HepG2 (cell line): ENCODE results near the gene POLR1G. TPM values are rescaled to one million over a fixed set of nuclear protein-coding genes. Genes with fewer than 3 reads are reported as not detected.
A peak's percentile ranks its signal among the peaks of the same experiment; 100 is the strongest.

ENCODE experiments used
- DBP ChIP-seq: sonication (generic); formaldehyde crosslinking; IDR thresholded peaks from 2 replicates; pipeline ENCODE4 v1.4.0; 2020; ENCODE audit warnings: missing genetic modification reagents; ENCODE audit errors: not compliant biosample characterization
- JARID2 ChIP-seq: sonication (generic); formaldehyde crosslinking; IDR thresholded peaks from 2 replicates; pipeline ENCODE4 v1.8.1; 2023; ENCODE audit warnings: missing genetic modification reagents, inconsistent platforms; ENCODE audit not compliant: insufficient replicate concordance
- KAT8 ChIP-seq: IDR thresholded peaks from 2 replicates; pipeline ENCODE4 v1.6.1; 2016; ENCODE audit warnings: missing genetic modification reagents, missing compliant biosample characterization
- KMT2B ChIP-seq: IDR thresholded peaks from 2 replicates; pipeline ENCODE4 v1.6.1; 2016; ENCODE audit warnings: missing genetic modification reagents, missing compliant biosample characterization
- RBM39 ChIP-seq: fragments of 200-400 bp; formaldehyde crosslinking; IDR thresholded peaks from one replicate; pipeline ENCODE4 v1.6.1; 2018; ENCODE audit warnings: antibody characterized with exemption, mild to moderate bottlenecking, low read depth, low read length; ENCODE audit not compliant: poor library complexity, severe bottlenecking
- SP2 ChIP-seq: sonication (generic); formaldehyde crosslinking; IDR thresholded peaks from 2 replicates; pipeline ENCODE4 v1.5.1; 2020; ENCODE audit warnings: mild to moderate bottlenecking, missing genetic modification reagents
- TFDP2 ChIP-seq: sonication (generic); formaldehyde crosslinking; IDR thresholded peaks from 2 replicates; pipeline ENCODE4 v1.4.0; 2020; ENCODE audit warnings: missing genetic modification reagents
- ZFX ChIP-seq: sonication (generic); formaldehyde crosslinking; IDR thresholded peaks from 2 replicates; pipeline ENCODE4 v1.4.0; 2020; ENCODE audit warnings: mild to moderate bottlenecking, low read depth, missing genetic modification reagents, moderate library complexity
- ZNF614 ChIP-seq: IDR thresholded peaks from 2 replicates; pipeline ENCODE4 v1.6.1; 2018; ENCODE audit warnings: missing biosample characterization, missing genetic modification reagents, inconsistent platforms, borderline replicate concordance
- ZNF770 ChIP-seq: sonication (generic); formaldehyde crosslinking; IDR thresholded peaks from 2 replicates; pipeline ENCODE4 v1.5.0; 2020; ENCODE audit warnings: mild to moderate bottlenecking, missing genetic modification reagents
- polyA plus RNA-seq, 8 experiments: library from polyadenylated mRNA; depleted of rRNA in 3 of 8; stranded (reverse) in 7 of 8; unstranded in 1 of 8; fragments of >200 nt; fragmentation: Illumina TruSeq in 4 of 8; extraction: Trizol in 4 of 8; gene quantifications; 2 replicates each; pipeline versions ENCODE4 v1.2.1 to v1.2.3, GENCODE V29; 2011 to 2016; ENCODE audit warnings: low read depth in 4 of 8, missing spikeins in 1 of 8, mixed read lengths in 1 of 8; ENCODE audit not compliant: insufficient read depth in 1 of 8
- total RNA-seq, 5 experiments: library from RNA; depleted of rRNA; stranded (reverse); fragments of >200 nt; fragmentation: Illumina TruSeq; extraction: Trizol; gene quantifications; 2 replicates each; pipeline ENCODE4 v1.2.3, GENCODE V29; 2016; ENCODE audit warnings: low read depth in 1 of 5
- TF ChIP-seq, protein P1 (sequence below): sonication (generic); formaldehyde crosslinking; IDR thresholded peaks from 2 replicates; pipeline ENCODE4 v1.5.1; 2020; ENCODE audit warnings: missing genetic modification reagents, mild to moderate bottlenecking, borderline replicate concordance
- TF ChIP-seq, protein P2 (sequence below): sonication (generic); formaldehyde crosslinking; IDR thresholded peaks from 2 replicates; pipeline ENCODE4 v1.5.0; 2020; ENCODE audit warnings: mild to moderate bottlenecking, missing genetic modification reagents, moderate library complexity
- TF ChIP-seq, protein P3 (sequence below): IDR thresholded peaks from 2 replicates; pipeline ENCODE4 v1.6.1; 2018; ENCODE audit warnings: missing genetic modification reagents, mild to moderate bottlenecking, missing compliant biosample characterization

Gene POLR1G
- total and polyA plus RNA-seq, 2 of the 13 experiments (the other 11 are each of a cell fraction or from before 2014, with no cell fraction given) = 3.5 to 20.8 TPM

DNA sequence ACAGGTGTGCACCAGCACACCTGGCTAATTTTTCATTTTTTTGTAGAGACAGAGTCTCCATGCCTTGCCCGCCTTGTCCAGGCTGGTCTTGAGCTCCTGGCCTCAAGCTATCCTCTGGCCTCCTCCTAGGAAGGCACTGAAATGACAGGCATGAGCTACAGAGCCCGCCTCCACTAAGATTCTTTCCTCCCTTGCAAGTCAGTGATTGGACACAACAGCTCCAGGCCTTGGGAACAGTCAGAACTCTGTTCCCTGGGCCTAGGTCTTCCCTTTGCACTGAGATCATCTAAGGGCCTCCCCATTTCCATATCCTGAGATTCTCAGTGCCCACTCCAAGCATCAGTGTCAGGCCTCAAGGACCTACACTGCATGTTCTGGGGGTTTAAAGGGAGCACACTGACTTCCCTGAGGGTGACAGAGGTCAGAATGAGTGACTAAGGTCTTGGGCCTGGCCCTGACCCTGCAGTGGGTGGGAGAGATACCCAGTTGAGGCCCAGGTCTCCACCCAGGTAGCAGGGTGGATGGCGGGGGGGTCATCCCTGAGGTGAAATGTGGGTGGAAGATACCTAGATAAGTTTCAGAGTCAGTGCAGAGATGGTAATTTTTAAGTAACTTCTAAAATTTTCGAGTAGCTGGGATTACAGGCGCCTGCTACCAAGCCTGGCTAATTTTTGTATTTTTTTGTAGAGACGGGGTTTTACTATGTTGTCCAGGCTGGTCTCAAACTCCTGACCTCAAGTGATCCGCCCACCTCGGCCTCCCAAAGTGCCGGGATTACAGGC is 34.6 kb downstream of the POLR1G start (continued):
- TF ChIP-seq TFDP2 (CRISPR knock-in tag) (0 out of 2 replicates have a peak, but pooled peaks have one; percentile 21), ZNF614 (CRISPR knock-in tag) (no peak), ZFX (CRISPR knock-in tag) (peak; percentile 48), ZNF770 (CRISPR knock-in tag) (peak; percentile 45; the same call in 1 of the 2 replicates), RBM39 (no peak), KMT2B (CRISPR knock-in tag) (no peak), KAT8 (CRISPR knock-in tag) (0 out of 2 replicates have a peak, but pooled peaks have one; percentile 18), DBP (CRISPR knock-in tag) (no peak), SP2 (CRISPR knock-in tag) (0 out of 2 replicates have a peak, but pooled peaks have one; percentile 21), JARID2 (no peak)
- TF ChIP-seq, protein P1, sequence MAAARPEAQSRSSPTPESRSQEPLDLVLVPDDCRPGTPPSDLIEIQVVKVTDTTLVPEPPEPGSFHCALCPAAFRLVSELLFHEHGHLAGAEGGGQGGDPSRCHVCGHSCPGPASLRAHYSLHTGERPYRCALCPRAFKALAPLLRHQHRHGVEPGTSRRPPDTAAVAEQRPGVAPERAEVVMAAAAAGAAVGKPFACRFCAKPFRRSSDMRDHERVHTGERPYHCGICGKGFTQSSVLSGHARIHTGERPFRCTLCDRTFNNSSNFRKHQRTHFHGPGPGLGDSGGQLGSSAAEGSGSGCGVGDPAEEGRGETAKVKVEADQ (CRISPR knock-in tag) = no peak
- TF ChIP-seq, protein P2, sequence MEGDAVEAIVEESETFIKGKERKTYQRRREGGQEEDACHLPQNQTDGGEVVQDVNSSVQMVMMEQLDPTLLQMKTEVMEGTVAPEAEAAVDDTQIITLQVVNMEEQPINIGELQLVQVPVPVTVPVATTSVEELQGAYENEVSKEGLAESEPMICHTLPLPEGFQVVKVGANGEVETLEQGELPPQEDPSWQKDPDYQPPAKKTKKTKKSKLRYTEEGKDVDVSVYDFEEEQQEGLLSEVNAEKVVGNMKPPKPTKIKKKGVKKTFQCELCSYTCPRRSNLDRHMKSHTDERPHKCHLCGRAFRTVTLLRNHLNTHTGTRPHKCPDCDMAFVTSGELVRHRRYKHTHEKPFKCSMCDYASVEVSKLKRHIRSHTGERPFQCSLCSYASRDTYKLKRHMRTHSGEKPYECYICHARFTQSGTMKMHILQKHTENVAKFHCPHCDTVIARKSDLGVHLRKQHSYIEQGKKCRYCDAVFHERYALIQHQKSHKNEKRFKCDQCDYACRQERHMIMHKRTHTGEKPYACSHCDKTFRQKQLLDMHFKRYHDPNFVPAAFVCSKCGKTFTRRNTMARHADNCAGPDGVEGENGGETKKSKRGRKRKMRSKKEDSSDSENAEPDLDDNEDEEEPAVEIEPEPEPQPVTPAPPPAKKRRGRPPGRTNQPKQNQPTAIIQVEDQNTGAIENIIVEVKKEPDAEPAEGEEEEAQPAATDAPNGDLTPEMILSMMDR = peak; percentile 7; the same call in 1 of the 2 replicates
- TF ChIP-seq, protein P3, sequence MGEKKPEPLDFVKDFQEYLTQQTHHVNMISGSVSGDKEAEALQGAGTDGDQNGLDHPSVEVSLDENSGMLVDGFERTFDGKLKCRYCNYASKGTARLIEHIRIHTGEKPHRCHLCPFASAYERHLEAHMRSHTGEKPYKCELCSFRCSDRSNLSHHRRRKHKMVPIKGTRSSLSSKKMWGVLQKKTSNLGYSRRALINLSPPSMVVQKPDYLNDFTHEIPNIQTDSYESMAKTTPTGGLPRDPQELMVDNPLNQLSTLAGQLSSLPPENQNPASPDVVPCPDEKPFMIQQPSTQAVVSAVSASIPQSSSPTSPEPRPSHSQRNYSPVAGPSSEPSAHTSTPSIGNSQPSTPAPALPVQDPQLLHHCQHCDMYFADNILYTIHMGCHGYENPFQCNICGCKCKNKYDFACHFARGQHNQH = no peak
